PFSK-1 (cell line): ENCODE measurements around the gene CSNK1G1.

Experiments used
- FOXP2 ChIP-seq: optimal IDR thresholded peaks from 2 replicates; pipeline ENCODE3; 2011; ENCODE audit warnings: borderline replicate concordance, control low read depth, inconsistent platforms; ENCODE audit not compliant: insufficient read depth; ENCODE audit errors: extremely low read length, extremely low read depth
- POLR2AphosphoS5 ChIP-seq: IDR thresholded peaks from 2 replicates; pipeline ENCODE4 v1.6.1; 2012; ENCODE audit warnings: low read depth, mild to moderate bottlenecking, control low read depth, low read length, moderate library complexity
- SIN3A ChIP-seq: IDR thresholded peaks from 2 replicates; pipeline ENCODE4 v1.6.1; 2012; ENCODE audit warnings: mild to moderate bottlenecking, low read length, moderate library complexity, borderline replicate concordance; ENCODE audit not compliant: insufficient read depth
- TAF1 ChIP-seq: IDR thresholded peaks from 2 replicates; pipeline ENCODE4 v1.6.1; 2012; ENCODE audit warnings: low read length, control low read depth, borderline replicate concordance; ENCODE audit not compliant: insufficient read depth
- TF ChIP-seq, protein P1 (sequence below), 2 experiments: IDR thresholded peaks; 2 replicates each; pipeline versions ENCODE4 v1.6.1 to v1.8.0; 2011 to 2012; ENCODE audit warnings: low read depth in 2 of 2, low read length in 2 of 2, control low read depth in 1 of 2, inconsistent platforms in 1 of 2, mild to moderate bottlenecking in 1 of 2, moderate library complexity in 1 of 2; ENCODE audit not compliant: insufficient read depth in 1 of 2

CSNK1G1 gene

DNA sequence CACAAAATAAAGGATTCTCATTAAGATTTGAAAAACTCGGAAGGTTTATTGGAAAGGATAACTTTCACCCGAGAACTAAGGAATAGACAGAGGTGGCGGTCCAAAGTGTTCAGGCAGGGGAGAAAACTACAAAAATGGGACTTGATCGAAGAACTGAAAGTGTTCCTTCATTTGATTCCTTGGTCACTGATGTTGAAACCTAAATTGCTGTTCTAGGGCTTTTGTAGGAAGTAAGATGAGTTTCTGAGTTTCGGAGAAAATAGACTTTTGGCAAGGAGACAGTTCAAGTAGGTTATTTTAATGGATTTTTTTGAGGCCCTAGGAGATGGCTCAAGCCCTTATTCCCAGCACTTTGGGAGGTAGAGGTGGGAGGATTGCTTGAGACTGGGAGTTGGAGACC lies 33.1 kb upstream of the CSNK1G1 start:
- TF ChIP-seq TAF1 (no peak), FOXP2 (no peak), POLR2AphosphoS5 (no peak), SIN3A (no peak)
- TF ChIP-seq, protein P1, sequence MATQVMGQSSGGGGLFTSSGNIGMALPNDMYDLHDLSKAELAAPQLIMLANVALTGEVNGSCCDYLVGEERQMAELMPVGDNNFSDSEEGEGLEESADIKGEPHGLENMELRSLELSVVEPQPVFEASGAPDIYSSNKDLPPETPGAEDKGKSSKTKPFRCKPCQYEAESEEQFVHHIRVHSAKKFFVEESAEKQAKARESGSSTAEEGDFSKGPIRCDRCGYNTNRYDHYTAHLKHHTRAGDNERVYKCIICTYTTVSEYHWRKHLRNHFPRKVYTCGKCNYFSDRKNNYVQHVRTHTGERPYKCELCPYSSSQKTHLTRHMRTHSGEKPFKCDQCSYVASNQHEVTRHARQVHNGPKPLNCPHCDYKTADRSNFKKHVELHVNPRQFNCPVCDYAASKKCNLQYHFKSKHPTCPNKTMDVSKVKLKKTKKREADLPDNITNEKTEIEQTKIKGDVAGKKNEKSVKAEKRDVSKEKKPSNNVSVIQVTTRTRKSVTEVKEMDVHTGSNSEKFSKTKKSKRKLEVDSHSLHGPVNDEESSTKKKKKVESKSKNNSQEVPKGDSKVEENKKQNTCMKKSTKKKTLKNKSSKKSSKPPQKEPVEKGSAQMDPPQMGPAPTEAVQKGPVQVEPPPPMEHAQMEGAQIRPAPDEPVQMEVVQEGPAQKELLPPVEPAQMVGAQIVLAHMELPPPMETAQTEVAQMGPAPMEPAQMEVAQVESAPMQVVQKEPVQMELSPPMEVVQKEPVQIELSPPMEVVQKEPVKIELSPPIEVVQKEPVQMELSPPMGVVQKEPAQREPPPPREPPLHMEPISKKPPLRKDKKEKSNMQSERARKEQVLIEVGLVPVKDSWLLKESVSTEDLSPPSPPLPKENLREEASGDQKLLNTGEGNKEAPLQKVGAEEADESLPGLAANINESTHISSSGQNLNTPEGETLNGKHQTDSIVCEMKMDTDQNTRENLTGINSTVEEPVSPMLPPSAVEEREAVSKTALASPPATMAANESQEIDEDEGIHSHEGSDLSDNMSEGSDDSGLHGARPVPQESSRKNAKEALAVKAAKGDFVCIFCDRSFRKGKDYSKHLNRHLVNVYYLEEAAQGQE (IDR thresholded peaks at IDR 0.05; ENCODE audit: insufficient read depth in 1 of 2, low read depth in 2 of 2, low read length in 2 of 2), result no peak

DNA sequence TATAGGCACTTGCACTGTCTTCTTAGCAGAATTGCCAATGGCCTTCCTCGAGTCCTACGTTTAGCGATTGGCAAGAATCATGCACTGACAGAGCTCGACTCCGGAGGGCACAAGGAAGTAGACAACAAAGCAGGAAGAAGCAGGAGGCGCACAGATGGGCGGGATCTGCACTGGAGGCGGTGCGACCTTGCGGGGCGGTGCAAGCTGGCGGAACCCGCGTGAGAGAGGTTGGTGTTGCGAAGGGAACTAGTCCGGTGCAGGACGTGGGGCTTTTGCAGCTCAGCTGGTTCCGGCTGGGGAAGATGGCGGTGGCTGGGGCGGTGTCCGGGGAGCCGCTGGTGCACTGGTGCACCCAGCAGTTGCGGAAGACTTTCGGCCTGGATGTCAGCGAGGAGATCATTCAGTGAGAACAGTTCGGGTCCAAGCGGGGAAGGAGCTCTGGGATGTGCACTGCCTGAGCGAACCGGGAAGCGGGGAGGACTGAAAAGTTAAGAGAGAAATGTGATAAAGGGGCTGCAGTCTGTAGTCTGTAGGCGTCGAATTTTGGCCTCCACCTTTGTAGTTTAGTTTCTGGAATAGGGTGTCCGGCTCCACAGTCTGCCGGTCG lies 31.7 kb upstream of the CSNK1G1 start, which contains the start of gene TRIP4:
TRIP4 (plus strand) TSS at position 275 of the 607 bp plus-strand sequence; CDS start at position 303, 28 bp downstream.
- peak; percentile 90 for TF ChIP-seq POLR2AphosphoS5
- TF ChIP-seq TAF1, result peak; percentile 99
- TF ChIP-seq FOXP2, result peak; percentile 100
- peak; percentile 98 for TF ChIP-seq SIN3A
- TF ChIP-seq, protein P1 (IDR thresholded peaks at IDR 0.05; ENCODE audit: insufficient read depth in 1 of 2, low read depth in 2 of 2, low read length in 2 of 2), result peak in 1 of 2 experiments; percentile 60; a peak in 2 of 4 replicates

DNA sequence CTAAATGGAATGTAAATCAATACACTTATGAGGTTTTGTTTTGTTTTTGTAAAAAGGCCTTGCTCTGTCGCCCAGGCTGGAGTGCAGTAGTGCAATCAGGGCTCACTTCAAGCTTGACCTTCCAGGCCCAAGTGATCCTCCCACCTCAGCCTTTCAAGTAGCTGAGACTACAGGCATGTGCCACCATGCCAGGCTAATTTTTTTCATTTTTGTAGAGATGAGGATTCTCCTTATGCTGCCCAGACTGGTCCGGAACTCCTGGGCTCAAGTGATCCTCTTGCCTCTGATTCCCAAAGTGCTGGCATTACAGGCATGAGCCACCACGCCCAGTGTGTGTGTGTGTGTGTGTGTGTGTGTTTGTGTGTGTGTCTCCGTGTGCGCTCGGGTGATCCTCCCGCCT lies 30.3 kb upstream of the CSNK1G1 start:
- TF ChIP-seq POLR2AphosphoS5 (no peak), TAF1 (no peak), FOXP2 (no peak), SIN3A (no peak)
- TF ChIP-seq, protein P1 (IDR thresholded peaks at IDR 0.05; ENCODE audit: insufficient read depth in 1 of 2, low read depth in 2 of 2, low read length in 2 of 2), result no peak

DNA sequence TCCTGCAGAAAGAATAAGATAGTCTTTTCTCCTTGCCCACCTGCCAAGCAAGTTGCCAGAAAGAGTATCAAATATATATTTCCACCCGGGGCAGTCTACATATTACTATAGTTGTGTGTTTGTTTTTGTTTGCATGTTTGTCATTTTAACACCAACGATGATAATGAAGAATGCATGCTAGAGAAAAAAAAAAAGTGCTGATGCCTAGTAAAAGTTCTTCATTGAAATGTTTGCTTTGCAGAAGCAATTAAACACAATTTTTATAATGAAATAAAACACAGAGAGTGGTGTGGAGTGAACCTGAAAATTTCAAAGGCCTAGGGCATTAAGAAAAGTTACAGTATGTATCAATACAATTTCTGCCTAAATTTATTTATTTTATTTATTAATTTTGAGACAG lies 27.8 kb upstream of the CSNK1G1 start:
- TF ChIP-seq POLR2AphosphoS5 (no peak), FOXP2 (no peak), SIN3A (no peak), TAF1 (no peak)
- TF ChIP-seq, protein P1 (IDR thresholded peaks at IDR 0.05; ENCODE audit: insufficient read depth in 1 of 2, low read depth in 2 of 2, low read length in 2 of 2), result no peak
